HFF-Myc (cell line): ENCODE measurements around the gene HS3ST1.

ENCODE experiments used
- DNase-seq: peaks from one replicate; pipeline ENCODE4 v3.0.0-alpha.2; 2011; ENCODE audit warnings: low read depth; ENCODE audit errors: extremely low read depth
- H3K4me3 ChIP-seq: replicated peaks from 2 replicates; pipeline ENCODE4 v1.5.1; 2011; ENCODE audit warnings: low read depth, mild to moderate bottlenecking, control low read depth, low read length
- TF ChIP-seq, protein P1 (sequence below): IDR thresholded peaks from 2 replicates; pipeline ENCODE4 v1.5.1; 2012; ENCODE audit warnings: mild to moderate bottlenecking, low read depth, low read length, control low read depth; ENCODE audit errors: missing control alignments

HS3ST1 gene

DNA sequence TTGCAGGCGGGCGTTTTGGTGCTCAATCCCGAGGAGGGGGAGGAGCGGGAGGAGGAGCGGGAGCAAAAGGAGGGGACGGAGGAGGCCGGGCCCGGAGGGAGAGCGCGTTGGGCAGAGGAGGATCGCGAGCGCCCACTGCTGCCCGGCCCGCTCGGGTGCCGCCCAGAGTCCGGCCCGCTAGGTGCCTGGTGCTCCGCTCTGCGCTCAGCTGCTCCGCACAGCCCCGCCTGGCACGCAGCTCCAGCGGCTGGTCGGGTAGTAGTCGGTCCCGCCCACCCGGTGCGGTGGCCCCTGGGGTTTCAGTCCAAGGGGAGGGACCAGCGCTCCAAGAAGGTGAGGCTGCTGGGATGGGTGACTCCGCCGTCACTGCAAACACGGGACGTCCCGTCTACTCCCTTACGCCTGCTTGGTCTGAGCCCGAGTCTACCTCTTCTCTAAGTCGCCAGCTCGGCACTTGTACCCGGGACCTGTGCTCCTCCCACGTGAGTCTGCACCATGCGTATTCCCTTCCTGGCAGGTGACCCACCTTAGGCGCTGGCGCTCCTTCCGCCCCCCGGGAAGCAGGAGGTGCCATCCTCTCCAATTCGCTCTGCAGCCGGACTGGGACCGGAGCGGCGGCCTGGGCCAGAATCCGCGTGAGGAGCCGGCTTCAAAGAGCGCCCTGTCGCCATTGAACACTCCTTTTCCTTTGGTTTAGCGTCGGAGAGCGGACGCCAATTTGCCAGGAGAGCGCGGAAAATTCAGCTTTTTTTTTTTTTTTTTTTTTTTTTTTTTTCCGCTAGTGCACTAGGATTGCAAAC lies 405 bp upstream of the HS3ST1 start:
- TF ChIP-seq, protein P1, sequence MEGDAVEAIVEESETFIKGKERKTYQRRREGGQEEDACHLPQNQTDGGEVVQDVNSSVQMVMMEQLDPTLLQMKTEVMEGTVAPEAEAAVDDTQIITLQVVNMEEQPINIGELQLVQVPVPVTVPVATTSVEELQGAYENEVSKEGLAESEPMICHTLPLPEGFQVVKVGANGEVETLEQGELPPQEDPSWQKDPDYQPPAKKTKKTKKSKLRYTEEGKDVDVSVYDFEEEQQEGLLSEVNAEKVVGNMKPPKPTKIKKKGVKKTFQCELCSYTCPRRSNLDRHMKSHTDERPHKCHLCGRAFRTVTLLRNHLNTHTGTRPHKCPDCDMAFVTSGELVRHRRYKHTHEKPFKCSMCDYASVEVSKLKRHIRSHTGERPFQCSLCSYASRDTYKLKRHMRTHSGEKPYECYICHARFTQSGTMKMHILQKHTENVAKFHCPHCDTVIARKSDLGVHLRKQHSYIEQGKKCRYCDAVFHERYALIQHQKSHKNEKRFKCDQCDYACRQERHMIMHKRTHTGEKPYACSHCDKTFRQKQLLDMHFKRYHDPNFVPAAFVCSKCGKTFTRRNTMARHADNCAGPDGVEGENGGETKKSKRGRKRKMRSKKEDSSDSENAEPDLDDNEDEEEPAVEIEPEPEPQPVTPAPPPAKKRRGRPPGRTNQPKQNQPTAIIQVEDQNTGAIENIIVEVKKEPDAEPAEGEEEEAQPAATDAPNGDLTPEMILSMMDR = peak; percentile 19
- H3K4me3 ChIP-seq = no peak overlapping the region
- DNase-seq = no peak

DNA sequence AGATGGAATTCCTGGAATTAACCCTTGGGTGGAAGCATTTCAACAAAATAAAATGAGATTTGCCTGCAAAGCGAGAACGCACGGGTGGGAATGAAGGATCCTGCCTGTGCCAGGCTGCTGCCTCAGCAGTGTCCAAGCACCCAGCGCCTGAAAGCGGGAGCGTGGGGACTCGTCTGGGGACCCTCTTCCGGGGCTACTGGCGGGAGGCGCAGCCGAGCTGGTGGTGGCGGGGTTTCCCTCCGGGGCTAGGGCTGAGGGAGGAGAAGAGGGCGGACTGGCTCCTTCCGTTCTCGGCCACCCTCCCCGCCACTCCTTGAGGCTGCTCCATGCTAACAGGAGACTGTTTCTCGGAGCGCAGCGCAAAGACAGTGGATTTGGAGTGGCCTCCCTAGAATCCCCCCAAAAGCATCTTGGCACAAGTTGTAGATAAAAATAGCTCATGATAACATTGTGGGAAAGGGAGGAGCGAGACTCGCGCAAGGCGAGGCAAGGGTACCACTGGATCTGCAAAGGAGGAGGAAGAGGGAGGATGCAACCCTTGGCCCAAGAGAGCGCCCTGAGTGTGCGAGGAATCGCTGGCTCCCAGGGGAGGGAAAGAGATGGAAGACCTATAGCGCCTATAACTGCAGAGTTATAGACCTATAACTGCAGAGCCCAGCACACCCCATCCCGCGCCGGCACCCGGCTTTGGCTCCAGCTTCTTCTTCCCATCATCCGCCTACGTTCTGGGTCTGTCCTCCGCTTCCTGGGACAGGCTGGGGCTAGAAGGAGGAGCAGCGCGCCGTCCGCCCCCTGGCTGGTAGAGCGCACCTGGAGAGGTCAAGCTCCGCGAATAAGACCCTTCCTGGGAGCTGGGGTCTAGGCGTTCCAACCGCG lies 1.3 kb downstream of the HS3ST1 start:
- TF ChIP-seq, protein P1 = no peak
- H3K4me3 ChIP-seq = no peak overlapping the region

DNA sequence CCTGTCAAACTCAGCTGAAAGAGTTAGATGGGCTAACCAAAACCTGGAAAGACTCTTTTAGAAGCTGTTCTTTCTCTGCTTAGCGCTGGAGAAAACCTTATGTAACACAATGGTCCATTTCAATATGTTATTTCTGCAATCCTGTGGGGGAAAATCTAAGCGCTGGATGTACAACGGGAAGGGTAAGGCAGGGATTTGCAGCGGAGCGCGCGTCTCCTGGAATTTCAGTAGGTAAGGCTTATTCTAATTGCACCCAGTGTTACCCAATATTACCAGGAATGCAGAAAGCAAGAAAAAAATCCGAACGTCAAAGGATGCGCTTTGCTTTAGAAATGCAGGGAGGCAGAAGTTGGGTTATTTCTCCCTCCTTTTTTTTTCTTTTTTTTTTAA lies 2.0 kb downstream of the HS3ST1 start:
- DNase-seq = no peak
- TF ChIP-seq, protein P1 = no peak
- H3K4me3 ChIP-seq = no peak overlapping the region

More for the DNA sequence above, 1.3 kb downstream of the HS3ST1 start:
- DNase-seq = no peak

DNA sequence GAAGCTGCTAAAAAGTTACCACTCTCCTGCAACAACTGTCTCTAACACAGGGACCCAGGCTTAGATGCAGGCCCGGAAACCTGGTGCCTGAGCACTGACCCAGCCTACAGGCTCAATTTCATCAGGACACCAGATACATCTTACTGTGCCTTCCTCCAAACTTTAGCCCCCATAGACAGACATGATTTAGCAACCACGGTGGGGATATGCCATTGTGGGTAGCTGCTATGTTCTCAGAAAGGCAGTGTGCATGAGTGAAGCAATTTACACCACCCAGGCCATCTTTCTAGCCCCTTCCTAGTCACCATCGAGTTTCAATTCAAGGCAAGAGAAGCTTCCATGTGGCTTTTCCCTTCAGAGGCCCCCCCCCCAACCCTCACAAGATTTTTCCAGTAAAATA lies 2.7 kb downstream of the HS3ST1 start:
- no peak for DNase-seq
- TF ChIP-seq, protein P1 = no peak
- no peak overlapping the region for H3K4me3 ChIP-seq

DNA sequence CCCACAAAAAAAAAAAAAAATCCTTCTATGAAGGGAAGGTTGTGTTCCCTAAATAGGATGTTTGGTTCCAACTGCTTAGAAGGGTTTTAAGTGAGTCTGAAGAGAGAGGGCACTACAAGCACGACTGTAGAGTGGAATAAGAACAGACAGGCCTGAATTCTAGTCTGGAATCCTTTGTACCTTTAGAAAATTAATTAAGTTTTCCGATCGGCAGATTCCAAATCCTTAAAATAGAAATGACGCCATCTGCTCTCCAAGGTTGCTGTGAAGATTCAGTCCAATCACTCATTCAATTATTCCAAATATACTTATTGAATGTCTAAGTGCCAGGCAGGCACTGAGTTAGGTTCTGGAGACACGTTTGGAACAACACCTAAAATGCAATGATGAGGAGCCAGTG lies 3.8 kb downstream of the HS3ST1 start:
- no peak overlapping the region for H3K4me3 ChIP-seq
- DNase-seq = no peak
- TF ChIP-seq, protein P1 = no peak

DNA sequence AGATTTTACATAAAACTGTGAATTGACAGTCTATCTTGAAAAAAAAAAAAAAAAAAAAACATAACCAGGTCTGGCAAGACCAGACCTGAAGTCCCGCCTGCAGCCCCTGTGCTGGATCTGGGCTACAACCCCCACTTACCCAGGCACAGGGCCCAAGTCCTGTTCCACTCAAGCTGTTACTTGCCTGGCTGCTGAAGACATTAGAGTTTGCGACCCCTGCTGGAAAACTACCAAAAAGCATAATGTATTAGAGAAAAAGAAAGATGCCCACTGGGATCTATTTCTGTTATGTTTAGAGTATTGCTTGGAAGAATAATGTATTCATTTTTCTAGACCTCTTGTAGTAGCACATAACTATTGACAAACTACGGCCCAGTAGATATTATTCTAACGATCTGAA lies 4.7 kb downstream of the HS3ST1 start:
- H3K4me3 ChIP-seq = no peak overlapping the region
- DNase-seq = peak; percentile 1
- TF ChIP-seq, protein P1 = peak; percentile 17
